PFSK-1 (cell line): ENCODE data around the gene GLIS1.

Source experiments
- POLR2AphosphoS5 ChIP-seq: IDR thresholded peaks from 2 replicates; pipeline ENCODE4 v1.6.1; 2012; ENCODE audit warnings: low read depth, mild to moderate bottlenecking, control low read depth, low read length, moderate library complexity
- SIN3A ChIP-seq: IDR thresholded peaks from 2 replicates; pipeline ENCODE4 v1.6.1; 2012; ENCODE audit warnings: mild to moderate bottlenecking, low read length, moderate library complexity, borderline replicate concordance; ENCODE audit not compliant: insufficient read depth
- TAF1 ChIP-seq: IDR thresholded peaks from 2 replicates; pipeline ENCODE4 v1.6.1; 2012; ENCODE audit warnings: low read length, control low read depth, borderline replicate concordance; ENCODE audit not compliant: insufficient read depth
- TF ChIP-seq, protein P1 (sequence below), 2 experiments: IDR thresholded peaks; 2 replicates each; pipeline versions ENCODE4 v1.6.1 to v1.8.0; 2011 to 2012; ENCODE audit warnings: low read depth in 2 of 2, low read length in 2 of 2, control low read depth in 1 of 2, inconsistent platforms in 1 of 2, mild to moderate bottlenecking in 1 of 2, moderate library complexity in 1 of 2; ENCODE audit not compliant: insufficient read depth in 1 of 2

DNA sequence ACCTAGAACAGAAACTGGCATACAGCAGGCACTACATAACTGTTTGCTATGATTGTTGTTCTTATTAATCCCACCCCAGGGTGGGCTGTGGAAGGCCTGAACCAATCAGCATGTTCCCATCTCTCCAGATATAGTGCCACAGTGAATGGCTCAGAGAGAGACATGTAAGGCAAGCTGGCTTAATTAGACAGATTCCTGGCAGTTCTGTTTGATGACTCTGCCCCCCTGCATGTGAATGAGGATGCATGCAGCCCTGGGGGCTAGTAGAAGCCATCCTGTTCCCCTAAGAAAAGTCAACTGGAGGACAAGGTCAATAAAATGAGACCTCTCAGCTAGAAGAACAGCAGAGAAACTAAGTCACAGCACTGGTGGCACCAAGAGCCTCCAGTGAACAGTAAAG, 130.3 kb downstream of the GLIS1 start:
- TF ChIP-seq POLR2AphosphoS5 = no peak
- no peak for TF ChIP-seq TAF1
- TF ChIP-seq SIN3A = no peak
- TF ChIP-seq, protein P1, sequence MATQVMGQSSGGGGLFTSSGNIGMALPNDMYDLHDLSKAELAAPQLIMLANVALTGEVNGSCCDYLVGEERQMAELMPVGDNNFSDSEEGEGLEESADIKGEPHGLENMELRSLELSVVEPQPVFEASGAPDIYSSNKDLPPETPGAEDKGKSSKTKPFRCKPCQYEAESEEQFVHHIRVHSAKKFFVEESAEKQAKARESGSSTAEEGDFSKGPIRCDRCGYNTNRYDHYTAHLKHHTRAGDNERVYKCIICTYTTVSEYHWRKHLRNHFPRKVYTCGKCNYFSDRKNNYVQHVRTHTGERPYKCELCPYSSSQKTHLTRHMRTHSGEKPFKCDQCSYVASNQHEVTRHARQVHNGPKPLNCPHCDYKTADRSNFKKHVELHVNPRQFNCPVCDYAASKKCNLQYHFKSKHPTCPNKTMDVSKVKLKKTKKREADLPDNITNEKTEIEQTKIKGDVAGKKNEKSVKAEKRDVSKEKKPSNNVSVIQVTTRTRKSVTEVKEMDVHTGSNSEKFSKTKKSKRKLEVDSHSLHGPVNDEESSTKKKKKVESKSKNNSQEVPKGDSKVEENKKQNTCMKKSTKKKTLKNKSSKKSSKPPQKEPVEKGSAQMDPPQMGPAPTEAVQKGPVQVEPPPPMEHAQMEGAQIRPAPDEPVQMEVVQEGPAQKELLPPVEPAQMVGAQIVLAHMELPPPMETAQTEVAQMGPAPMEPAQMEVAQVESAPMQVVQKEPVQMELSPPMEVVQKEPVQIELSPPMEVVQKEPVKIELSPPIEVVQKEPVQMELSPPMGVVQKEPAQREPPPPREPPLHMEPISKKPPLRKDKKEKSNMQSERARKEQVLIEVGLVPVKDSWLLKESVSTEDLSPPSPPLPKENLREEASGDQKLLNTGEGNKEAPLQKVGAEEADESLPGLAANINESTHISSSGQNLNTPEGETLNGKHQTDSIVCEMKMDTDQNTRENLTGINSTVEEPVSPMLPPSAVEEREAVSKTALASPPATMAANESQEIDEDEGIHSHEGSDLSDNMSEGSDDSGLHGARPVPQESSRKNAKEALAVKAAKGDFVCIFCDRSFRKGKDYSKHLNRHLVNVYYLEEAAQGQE (IDR thresholded peaks at IDR 0.05; ENCODE audit: insufficient read depth in 1 of 2, low read depth in 2 of 2, low read length in 2 of 2) = no peak
